Neural progenitor cell (in vitro differentiated cells): ENCODE measurements around the gene ADAMTS5.

ENCODE experiments used
- CTCF ChIP-seq: fragments of 200-600 bp; sonication (generic); IDR thresholded peaks from 2 replicates; pipeline ENCODE4 v1.5.1; 2017; ENCODE audit warnings: antibody characterized with exemption, mild to moderate bottlenecking
- EZH2 ChIP-seq: fragments of 200-600 bp; sonication (generic); IDR thresholded peaks from 2 replicates; pipeline ENCODE4 v1.6.1; 2017; ENCODE audit warnings: antibody characterized with exemption, mild to moderate bottlenecking, moderate library complexity
- EZH2phosphoT487 ChIP-seq: fragments of 200-600 bp; sonication (generic); IDR thresholded peaks from 2 replicates; pipeline ENCODE4 v1.6.1; 2017; ENCODE audit warnings: antibody characterized with exemption

GRCh38 chr21:27001526-27001925 lies 34.6 kb upstream of the ADAMTS5 start:
- TF ChIP-seq CTCF (no peak), EZH2 (no peak), EZH2phosphoT487 (no peak)
